ENCODE data around the gene PTPN22.

Gene PTPN22

DNA sequence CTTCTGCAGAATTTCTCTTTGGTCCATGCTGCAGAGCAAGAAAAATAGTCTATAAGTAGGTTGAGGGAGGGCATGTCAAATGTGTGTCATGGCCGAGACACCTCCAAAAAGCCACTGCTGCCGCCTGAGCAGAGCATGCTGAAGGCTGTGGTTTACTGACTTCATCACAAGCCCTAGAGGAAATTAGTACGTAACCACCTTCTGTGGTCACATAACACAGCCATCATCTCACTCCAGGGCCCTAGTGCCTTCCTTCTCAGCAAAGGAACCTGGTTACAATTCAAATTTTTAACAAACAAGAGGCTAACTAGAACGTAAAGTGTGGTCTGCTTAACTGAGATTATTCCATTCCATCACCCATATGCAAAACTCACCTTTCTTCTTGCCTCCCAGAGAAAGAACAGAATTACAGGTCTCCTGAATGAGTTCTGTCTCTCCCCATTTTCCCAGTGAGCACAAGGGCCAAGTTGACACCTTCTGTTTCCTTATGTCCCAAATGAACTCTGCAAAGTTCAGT is at the start of gene PTPN22:
PTPN22 (minus strand) TSS at position 116 of the 517 bp plus-strand sequence.
- TF ChIP-seq, protein P1, sequence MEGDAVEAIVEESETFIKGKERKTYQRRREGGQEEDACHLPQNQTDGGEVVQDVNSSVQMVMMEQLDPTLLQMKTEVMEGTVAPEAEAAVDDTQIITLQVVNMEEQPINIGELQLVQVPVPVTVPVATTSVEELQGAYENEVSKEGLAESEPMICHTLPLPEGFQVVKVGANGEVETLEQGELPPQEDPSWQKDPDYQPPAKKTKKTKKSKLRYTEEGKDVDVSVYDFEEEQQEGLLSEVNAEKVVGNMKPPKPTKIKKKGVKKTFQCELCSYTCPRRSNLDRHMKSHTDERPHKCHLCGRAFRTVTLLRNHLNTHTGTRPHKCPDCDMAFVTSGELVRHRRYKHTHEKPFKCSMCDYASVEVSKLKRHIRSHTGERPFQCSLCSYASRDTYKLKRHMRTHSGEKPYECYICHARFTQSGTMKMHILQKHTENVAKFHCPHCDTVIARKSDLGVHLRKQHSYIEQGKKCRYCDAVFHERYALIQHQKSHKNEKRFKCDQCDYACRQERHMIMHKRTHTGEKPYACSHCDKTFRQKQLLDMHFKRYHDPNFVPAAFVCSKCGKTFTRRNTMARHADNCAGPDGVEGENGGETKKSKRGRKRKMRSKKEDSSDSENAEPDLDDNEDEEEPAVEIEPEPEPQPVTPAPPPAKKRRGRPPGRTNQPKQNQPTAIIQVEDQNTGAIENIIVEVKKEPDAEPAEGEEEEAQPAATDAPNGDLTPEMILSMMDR (IDR thresholded peaks at IDR 0.05; ENCODE audit: low read depth, low read length): no peak
- no peak within 1 kb of the TSS for H3K4me3 ChIP-seq (ENCODE audit: low read depth, low read length)

DNA sequence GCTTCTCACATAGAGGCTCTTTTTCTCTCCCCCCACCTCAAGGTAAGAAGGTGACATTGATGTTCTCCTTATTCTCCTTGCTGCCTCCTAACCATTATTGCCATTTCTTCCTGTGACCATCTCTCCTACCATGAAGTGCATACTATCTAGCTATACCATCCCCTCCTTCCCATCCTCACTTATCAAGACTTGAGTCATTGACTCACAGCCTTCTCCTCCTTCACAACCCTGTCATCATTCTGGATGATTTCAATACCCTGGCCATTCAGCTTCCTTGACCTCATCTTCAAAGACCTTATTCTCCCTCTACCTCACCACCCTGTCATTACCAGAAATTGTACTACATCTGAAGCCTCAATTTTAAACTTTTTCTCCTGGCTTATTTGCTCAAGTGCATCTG is 46.7 kb upstream of the PTPN22 start:
- TF ChIP-seq, protein P1 (IDR thresholded peaks at IDR 0.05; ENCODE audit: low read depth, low read length): no peak
- no peak overlapping the region for H3K4me3 ChIP-seq (ENCODE audit: low read depth, low read length)

DNA sequence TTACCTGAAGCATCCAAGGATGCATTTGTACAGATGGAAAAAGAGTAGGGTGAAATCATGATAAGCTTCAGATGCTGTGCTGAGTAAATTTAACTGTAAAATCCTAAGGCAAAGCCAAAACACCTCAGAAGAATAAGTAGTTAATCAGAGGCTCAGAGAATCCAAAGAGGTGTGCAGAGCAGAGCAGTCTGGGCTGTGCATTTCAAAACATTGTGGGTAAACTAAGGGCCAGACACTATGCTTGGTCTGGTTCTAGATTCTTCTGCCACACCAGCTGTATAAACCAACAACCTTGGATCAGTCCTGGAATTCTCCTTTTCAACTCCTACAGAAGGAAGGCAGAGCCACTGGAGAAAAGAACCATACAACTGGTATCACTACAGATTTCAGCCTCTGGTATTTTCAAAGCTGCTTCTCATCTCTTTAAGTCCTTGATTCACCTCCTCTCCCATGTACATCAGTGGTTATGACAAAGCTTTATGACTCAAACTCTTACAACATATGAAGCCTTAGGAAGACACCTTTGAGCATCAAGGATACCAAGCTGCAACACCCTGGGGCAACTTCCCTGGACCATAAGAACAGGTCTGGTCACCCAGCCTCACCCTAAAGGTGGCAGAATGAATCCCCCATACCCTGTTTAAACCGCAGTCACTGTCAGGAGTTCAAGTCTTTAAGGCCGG is 46.0 kb upstream of the PTPN22 start:
- TF ChIP-seq, protein P1 (IDR thresholded peaks at IDR 0.05; ENCODE audit: low read depth, low read length): no peak
- no peak overlapping the region for H3K4me3 ChIP-seq (ENCODE audit: low read depth, low read length)

DNA sequence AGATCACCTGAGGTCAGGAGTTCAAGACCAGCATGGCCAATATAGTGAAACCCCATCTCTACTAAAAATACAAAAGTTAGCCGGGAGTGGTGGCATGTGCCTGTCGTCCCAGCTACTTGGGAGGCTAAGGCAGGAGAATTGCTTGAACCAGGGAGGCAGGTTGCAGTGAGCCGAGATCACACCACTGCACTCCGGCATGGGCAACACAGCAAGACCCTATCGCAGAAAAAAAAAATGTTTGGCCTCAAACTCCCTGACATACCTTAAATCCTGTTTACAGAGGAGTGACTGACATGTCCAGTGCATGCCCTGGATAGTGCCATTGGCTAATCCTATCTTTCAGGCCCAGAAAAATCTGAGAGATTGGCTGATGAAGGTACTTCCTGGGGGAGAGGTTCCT is 45.5 kb upstream of the PTPN22 start:
- TF ChIP-seq, protein P1 (IDR thresholded peaks at IDR 0.05; ENCODE audit: low read depth, low read length): no peak

DNA sequence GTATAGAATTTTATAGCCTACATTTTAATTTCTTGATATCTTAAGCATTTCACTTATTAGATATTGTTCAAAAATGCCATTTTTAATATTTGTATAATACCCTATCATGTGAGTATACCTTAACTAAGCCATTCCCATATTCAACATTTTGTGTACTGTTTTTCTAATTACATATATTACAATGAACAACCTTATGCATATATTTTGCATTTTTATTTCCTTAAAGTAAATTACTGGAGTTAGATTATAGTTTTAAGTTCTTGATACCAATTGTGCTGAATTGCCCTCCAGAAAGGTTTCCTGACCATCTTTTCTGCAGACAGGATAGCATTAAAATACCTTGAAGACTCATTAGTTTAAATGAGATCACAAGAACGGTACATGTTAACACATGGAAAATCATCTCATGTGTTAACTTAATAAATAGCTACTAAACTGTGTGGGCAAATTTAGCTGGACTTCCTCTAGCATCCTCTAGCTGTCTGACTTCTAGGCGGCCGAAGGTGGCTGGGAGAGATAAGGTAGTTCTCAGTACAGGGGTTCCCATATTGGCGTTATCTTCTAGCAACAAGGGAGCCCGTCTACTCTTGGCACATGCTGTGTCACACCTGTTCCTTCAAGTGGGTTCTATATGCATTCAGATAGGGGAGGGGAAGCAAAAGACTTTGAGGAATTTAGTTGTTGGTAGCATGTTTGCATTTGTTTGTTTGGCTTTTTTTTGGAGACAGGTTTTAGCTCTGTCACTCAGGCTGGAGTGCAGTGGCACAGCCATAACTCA is 42.6 kb upstream of the PTPN22 start:
- TF ChIP-seq, protein P1 (IDR thresholded peaks at IDR 0.05; ENCODE audit: low read depth, low read length): no peak
- no peak overlapping the region for H3K4me3 ChIP-seq (ENCODE audit: low read depth, low read length)

More for the DNA sequence above, 45.5 kb upstream of the PTPN22 start:
- no peak overlapping the region for H3K4me3 ChIP-seq (ENCODE audit: low read depth, low read length)

DNA sequence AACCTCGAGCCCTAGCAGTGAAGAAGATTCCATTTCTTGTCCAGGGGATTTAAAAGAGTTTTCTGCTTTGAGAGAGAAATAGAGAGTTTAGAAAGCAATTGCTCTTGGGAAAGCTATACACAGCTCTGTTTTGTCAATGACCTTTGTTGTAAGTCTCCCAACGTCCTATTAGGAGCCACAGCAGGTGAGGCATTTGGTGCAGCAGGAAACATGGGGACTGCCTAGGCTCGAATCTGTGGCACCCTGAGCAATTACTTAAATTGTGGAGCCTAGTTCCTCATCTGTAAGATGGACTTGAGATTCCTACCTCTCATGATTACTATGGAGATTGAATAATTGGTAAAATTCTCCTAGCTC is 41.8 kb upstream of the PTPN22 start:
- no peak overlapping the region for H3K4me3 ChIP-seq (ENCODE audit: low read depth, low read length)
- TF ChIP-seq, protein P1 (IDR thresholded peaks at IDR 0.05; ENCODE audit: low read depth, low read length): no peak

Measured in WI38 (cell line).